Islet precursor cell (in vitro differentiated cells): ENCODE results near the gene APP.

Source experiments
- DNase-seq: peaks from one replicate; pipeline ENCODE4 v3.0.0-alpha.2; 2018

Gene APP

DNA sequence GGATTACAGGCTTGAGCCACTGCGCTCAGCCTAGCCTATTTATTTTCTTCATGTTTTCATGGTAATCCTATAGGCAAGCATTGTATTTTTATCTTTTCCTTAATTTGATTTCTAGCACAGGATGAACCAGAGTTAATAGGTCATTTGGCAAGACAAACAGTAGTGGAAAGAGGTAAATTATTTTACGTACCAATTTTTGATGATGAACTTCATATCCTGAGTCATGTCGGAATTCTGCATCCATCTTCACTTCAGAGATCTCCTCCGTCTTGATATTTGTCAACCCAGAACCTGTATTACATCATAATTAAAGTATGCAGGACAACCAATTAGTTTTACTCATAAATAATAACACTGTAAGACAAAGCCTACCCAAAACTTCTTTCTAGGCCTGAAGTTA lies 273.2 kb downstream of the APP start:
- DNase-seq, result no peak

DNA sequence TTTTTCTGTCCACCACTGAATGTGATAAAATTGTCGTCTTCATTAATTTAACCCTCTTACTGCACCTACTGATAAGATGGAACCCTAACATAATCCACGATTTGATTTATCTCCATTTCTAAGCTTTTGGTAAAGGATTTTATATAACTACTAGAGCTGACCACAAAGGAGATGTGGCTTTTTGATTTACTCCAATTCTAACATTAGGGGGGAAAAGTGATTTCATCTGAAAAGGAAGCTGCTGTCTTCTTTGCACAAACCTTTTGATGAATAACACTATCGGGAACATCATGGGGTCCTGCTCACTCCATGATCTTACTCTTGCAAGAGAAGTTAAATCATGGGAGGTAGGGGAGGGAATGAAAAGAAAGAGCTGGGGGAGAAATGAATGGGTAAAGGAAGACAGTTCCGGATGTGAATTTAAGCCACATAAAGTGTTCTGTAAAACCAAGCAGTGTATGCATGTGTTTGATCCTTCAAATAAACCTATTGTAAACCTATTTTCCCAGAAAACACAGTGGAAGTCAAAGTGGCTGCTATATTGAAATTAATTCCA lies 274.0 kb downstream of the APP start:
- DNase-seq, result no peak

DNA sequence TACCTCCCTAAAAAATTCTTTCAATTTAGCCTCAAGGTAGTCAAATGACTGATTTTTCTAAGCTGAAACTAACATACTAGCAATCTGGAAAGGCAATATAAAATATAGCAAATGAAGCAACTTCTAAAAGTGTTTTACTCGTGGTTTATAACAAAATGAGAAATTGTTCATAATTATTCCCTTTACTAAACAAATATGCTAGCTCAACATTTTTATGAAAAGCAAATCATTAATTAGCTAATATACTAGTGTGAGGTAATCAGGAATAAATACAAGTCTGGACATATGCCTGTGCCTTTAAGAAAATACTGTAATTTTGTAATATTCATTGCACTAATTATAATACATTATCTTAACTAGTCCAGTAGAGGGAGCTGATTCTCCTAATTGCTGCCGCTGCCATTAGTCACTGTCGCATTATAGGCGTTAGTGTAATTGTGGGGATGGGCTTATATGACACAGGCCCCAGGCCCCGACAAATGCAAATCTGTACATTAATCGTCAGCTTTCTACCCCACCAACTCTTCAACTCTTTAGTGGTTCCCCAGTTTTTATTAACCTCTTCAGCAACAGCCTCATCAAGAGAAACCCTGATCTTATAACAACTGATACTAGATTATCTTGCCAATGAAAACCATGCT lies 274.9 kb downstream of the APP start:
- no peak for DNase-seq

DNA sequence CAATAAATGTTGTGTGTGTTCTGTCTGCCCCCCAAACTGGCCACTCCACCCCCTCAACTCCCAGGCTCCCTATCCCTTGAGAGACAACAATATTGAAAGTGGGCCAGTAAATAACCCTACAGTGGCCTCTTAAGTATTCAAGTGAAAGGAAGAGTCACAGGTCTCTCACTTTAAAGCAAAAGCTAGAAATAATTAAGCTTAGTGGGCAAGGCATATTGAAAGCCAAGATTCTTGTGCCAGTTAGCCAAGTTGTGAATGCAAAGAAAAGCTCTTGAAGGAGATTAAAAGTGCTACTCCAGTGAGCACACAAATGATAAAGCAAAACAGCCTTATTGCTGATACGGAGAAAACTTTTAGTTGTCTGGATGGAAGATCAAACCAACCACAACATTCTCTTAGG lies 277.4 kb downstream of the APP start:
- DNase-seq, result no peak

DNA sequence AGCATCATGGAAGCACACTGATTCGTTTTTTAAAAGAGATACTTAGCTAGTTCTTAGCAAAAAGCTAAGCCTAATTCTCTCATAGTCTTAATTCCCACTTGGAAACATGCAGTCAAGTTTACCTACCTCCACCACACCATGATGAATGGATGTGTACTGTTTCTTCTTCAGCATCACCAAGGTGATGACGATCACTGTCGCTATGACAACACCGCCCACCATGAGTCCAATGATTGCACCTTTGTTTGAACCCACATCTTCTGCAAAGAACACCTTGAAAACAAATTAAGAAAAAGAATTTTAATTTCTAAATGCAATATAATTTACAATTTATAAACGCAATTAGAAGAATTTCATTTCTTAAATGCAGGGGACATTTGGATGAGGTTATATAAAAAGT lies 279.0 kb downstream of the APP start:
- no peak for DNase-seq

DNA sequence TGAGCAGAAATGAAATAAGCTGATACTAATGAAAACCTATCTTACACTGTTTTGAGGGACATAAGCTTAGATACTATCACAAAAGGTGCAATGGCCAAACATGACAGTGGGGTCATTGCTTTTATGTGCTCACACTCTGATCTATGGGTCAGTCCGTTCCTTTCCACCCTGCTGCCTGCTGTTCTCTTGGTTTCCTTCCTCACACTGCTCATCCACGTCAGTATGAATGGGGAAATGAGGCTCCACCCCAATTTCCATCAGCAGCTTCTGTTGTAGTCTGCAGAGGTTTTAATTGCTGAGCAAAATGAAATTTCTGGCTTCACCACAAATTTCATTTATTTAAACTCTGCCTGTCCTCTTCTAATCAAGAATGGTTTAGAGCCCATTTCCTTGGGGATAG lies 280.6 kb downstream of the APP start:
- DNase-seq, result no peak

DNA sequence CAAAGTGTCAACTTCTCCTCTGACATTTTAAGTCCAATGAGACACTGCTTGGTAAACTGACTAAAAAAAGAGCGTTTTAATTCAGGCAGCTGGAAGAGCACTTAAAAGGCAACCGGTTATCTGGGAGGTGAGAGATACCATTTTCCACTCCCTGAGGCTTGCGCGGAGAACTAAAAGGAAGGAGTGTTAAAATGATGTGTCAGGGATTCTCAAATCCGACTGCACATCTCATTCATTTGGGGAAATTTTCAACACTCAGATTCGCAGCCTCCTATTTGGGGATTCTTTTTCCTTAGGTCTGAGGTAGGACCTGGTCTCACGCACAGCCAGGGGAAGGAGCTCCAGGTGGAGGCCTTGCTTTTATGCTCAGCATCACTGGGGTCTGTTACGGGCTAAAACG lies 281.9 kb downstream of the APP start:
- DNase-seq, result no peak

DNA sequence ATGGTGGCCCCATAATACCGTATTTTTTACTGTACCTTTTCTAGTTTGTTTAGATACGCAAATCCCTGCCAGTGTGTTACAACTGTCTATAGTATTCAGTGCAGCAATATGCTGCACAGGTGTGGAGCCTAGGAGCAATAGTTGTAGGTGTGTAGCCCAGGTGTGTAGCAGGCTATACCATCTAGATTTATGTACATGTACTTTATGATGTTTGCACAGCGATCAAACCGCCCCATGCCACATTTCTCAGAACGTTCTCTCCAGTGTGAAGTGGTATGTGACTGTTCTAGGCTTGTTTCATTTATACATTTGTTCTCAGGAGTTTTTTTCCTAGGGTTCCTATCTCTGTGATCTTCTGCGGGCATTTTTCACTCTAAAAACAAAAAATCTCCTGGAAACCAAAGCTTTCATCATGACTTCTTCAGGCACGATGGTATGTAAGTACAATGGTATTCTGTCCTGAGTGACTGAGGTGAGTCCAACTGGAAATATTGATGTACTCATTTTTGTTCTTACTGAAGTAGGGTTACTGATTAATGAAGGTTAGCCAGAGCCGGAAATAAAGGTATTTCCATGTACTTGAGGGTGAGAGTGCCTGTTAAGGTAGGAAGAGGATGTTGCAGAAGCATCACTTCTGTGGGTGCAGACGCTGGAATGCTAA lies 282.8 kb downstream of the APP start:
- no peak for DNase-seq

DNA sequence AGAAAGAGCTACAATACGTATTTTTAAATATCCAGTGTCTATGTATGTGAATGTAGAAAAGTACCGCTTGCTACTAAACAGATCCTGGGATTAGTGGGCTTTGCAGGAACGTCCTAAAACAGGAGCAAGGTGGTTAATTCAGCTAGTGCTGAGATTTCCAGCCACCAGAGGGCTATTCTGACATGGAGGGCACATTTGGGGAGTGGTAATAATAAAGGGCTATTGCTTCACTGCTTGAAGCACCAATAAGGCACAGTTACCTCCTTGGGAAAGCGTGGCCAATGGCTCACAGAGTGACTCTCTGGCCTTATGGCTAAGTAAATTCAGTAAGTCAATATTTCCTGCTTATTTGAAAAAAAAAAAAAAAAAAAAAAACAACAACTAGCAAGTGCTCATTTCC lies 283.4 kb downstream of the APP start:
- no peak for DNase-seq

DNA sequence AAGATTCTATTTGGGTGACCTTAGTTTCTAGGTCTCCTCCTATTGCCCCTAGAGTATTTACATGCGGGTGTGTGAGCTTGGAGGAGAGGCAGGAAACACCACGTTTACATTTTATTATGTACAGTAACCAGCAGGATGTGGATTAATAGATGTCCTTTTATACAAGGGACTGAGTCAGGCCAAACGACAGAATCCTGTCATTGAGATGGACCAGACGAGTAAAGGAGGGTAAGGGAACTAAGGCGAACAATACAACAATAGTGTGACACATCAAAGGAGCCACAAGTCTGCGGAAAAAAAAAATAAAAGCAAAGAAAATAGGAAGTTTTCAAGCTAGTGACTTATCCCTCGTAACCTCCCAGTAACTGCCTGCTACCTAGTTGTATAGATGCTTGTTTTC lies 284.7 kb downstream of the APP start:
- no peak for DNase-seq

DNA sequence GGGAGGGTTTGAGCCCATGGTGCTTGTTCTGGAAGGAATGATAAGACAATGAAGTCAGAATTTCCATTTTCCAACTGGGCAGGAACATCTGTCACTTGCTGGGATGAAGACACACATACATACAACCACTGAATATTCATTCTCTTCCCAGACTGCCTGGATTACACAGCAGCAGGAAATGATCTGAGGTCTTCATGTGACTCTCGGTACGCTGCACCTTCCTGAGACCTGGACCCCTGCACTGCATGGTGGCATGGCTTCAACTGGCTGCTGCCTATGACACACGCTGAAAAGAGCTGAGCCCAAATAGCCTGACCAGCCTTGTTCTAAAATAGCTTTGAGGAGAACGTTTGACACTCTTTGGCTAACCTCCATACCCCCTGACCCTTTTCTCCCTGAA lies 285.2 kb downstream of the APP start:
- DNase-seq, result no peak

DNA sequence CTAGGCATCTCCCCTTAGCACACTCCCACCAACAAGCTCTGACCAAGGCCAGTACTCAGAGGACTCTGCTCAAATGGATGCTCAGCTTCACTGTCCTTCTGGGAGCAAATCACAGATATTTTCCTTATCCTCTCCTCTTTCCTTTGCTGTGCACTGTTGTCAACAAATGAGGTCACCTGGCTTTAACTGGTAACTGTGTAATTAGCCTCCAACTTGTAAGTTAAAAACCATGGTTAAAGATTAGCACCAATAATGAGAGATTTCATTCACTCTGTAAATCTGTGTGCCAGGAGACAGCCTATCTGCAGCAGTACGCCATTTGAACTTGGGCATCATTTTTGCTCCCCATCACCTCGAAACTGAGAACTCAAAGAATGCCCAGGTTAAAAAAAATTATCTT lies 286.3 kb downstream of the APP start:
- DNase-seq, result no peak

DNA sequence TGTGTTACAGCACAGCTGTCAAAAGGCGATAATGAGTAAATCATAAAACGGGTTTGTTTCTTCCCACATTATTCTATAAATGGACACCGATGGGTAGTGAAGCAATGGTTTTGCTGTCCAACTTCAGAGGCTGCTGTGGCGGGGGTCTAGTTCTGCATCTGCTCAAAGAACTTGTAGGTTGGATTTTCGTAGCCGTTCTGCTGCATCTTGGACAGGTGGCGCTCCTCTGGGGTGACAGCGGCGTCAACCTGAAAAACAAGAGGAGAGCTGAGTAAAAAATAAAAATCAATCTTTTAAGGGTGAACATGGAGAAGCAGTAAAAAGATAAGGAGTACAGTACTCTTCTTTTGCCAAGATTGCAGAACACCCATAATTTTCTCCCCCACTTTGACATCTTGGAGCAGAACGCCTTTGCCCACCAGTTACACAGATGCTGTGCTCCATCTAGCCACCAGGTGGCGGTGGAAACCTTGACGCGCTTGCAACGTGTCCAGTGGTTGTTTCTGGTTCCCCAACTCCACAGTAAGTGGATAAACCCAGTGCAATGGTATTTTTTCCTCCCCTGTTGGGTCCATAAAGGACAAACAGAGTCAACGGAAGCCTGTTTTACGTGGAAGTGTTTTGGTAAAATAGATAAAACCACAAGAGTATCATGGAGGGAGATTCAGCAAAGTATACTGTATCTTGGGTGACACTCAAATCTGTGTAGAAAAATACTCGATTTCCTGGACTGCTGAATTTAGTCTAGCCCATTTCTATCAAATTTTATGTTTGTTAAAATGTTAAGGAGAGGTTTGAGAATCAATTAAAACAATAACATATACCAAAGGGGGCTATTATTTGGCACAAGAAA lies 288.8 kb downstream of the APP start:
- DNase-seq, result peak; percentile 70

DNA sequence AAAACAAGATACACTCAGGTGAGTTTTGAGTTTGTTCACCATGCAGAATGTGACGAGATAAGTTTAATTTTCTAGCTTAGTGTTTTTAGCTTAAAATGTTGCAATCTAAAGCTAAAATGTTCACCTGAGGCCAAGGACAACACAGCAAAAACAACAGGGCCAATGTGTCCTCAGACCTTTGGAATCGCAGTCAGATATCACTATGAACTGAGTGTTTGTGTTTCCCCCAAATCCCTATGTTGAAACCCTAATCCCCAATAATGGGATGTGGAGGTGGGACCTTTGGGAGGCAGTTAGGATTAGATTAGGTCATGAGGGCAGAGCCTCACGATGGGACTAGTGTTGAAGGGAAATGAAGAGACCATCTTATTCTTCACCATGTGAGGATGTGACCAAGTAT lies 291.4 kb downstream of the APP start:
- no peak for DNase-seq

DNA sequence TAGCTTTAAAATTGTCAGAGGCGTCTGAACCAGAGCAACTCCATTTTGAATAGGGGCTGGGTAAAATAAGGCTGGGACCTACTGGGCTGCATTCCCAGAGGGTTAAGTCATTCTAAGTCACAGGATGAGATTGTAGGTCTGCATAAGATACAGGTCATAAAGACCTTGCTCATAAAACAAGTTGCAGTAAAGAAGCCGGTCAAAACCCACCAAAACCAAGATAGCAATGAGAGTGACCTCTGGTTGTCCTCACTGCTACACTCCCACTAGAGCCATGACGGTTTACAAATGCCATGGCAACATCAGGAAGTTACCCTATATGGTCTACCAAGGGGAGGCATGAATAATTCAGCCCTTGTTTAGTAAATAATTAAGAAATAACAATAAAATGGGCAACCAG lies 292.2 kb downstream of the APP start:
- peak; percentile 60 for DNase-seq

DNA sequence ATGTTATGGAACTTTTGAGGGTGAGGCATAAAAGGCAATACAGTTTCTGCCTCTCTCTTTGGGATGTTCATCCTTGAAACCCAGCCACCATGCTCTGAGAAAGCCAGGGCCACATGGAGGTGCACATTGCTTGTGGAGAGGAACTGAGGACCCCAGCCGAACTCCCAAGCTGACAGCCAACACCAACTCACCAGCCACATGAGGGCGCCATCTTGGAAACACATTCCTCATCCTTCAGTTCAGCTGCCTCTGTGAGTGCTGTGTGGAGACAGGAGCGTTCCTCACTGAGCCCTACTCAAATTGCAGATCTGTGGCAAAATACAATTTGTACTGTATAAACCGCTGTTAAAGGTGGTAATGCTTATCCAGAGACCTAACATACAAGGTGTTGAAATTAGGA lies 298.3 kb downstream of the APP start:
- no peak for DNase-seq

DNA sequence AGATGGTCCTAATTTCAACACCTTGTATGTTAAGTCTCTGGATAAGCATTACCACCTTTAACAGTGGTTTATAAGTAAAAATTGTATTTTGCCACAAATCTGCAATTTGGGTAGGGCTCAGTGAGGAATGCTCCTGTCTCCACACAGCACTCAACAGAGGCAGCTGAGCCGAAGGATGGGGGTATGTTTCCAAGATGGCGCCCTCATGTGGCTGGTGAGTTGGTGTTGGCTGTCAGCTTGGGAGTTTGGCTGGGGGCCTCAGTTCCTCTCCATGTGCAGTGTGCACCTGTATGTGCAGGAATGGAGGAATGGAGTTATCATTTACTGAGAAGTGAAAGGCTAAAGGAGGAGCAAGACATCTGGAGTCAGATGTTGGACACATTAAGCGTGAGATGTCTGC lies 299.0 kb downstream of the APP start:
- DNase-seq, result no peak

DNA sequence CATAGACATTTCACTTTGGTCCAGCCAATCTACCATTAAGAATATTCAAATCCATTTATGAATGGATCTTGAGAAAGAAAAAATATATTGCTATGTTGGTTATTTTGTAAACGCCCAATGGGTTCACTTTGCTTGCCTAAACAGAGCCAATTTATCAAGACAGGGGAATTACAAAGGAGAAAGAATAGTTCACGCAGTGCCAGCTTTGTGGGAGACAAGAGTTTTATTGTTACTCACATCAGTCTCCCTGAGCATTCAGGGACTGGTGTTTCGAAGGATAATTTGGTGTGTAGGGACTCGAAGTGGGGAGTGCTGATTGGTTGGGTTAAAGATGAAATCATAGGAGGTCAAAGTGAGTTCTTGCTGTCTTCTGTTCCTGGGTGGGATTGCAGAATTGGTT lies 300.5 kb downstream of the APP start:
- DNase-seq, result no peak

DNA sequence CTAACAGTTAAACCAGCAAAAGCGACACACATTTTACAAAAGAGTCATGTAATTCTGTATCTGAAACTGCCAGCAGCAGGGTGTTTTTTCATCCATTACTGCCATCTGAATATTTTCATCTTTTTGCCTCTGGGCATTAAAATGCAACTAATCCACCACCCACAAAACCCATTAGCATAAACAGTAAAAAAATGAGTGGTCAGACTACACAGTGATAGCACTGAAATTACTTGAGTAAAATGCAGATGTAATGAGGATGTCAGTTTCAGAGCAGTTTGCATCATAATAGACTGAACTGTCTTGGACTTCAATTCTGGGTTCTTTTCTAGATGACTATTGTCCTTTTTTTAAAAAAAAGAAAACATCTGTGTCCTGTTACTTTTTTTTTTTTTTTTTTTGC lies 303.5 kb downstream of the APP start:
- DNase-seq, result no peak

DNA sequence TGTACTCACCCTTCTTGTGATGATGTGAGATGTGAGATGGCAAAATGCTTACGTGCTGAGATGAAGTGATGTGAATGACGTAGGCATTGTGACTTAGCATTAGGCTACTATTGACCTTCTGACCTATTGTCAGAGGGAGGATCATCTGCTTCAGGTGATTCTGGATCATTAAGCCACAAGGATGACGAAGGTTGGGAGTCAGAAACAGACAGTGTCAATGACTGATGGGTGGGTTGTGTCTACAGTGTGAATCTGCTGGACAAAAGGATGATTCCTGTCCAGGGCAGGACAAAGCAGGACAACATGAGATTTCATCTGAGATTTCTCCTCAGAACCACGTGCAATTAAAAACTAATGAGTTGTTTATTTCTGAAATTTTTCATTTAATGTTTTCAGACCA lies 306.8 kb downstream of the APP start:
- DNase-seq, result no peak

DNA sequence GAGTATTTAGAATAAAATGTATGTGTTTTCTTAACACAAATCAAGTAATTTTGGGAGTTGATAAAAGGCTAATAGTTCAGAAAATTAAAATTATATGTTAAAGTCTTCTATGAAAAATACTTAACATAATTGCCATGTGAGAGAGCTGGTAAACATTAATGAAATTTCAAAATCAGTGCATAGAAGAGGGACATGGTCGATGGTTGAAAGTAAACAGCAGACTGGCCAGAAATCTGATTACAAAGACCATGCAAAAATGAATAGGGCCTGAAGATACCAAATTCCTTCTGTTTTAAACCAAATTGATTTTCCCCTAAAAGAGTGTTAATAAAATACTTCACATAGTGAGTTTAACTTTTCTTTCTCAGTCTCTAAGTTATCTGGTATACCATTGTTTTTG lies 307.5 kb downstream of the APP start:
- no peak for DNase-seq

DNA sequence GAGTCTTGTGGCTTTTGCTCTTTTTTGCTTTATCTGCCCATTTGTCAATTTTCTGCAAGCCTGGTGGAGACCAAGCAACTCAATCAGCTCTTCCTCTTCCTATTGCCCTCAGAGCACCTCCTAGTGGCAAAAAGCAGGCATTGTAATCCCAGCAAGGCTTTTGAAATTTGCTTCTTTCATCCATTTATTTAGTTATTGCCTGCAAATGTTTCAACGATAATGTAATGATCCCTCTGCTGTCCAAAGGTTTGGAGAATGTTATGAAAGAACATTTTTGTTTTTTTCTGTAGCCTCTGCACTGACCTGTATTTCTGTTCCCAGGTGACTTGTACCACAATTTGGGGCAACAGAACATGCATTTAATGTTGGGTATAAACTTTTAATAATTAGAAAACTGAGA lies 308.0 kb downstream of the APP start:
- no peak for DNase-seq

DNA sequence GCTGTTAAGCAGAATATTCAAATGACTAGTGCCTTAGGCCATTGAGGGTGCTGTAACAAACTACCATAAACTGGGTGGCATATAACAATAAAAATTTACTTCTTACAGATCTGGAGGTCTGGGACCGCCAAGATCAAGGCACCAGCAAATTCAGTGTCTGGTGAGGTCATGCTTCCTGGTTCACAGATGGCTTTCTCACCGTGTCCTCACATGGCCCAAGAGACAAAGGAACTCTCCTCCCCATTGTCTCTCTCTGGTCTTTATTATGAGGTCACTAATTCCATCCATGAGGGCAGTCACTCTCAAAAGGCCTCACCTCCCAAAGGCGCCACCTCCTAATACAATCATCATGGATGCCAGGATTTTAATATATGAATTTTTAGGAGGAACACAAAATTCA lies 308.5 kb downstream of the APP start:
- DNase-seq, result no peak
